CD4-positive, alpha-beta T cell treated with Interleukin-15 for 1 hour (primary cell): Measurements from ENCODE around the gene PCDHB15.

Experiments
- DNase-seq: peaks from one replicate; pipeline ENCODE4 v3.0.0-alpha.2; 2020

PCDHB15 gene

DNA sequence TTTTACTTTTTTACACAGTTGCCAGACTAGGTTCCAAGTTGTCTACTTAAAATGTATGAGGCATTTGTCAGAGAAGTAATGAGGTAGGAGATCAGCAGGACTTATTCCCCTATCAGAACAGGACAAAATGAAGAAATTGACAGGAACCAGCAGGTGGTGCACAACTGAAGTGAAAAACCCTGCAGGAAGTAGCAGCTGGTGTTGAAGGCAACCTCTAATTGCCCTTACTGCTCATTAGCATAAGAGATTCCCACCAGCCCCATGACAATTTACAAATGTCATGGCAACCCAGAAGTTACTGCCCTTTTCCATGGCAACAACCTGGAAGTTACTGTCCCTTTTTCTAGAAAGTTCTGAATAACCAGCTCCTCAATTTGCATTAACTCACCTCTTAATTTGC, 5.4 kb downstream of the PCDHB15 start:
- DNase-seq, result no peak

DNA sequence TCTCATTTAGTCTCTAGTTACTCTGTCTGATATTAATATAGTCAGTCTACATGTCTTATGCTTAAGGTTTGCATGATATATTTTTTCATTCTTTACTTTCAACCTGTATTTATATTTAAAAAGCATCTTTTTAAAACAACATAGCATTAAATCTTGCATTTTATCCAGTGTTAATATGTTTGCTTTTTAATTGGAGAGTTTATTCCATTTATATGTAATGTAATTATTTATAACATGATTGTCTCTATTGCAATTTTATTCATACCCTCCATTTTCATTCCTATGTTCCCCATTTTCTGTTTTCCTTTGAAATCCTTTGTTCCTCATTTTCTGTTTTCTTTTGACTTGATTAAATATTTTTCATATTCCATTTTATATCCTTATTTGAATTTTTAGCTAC, 13.3 kb downstream of the PCDHB15 start:
- DNase-seq, result no peak

- DNase-seq, result no peak
These were observed 13.8 kb downstream of the PCDHB15 start for GRCh38 chr5:141258948-141259347.

DNA sequence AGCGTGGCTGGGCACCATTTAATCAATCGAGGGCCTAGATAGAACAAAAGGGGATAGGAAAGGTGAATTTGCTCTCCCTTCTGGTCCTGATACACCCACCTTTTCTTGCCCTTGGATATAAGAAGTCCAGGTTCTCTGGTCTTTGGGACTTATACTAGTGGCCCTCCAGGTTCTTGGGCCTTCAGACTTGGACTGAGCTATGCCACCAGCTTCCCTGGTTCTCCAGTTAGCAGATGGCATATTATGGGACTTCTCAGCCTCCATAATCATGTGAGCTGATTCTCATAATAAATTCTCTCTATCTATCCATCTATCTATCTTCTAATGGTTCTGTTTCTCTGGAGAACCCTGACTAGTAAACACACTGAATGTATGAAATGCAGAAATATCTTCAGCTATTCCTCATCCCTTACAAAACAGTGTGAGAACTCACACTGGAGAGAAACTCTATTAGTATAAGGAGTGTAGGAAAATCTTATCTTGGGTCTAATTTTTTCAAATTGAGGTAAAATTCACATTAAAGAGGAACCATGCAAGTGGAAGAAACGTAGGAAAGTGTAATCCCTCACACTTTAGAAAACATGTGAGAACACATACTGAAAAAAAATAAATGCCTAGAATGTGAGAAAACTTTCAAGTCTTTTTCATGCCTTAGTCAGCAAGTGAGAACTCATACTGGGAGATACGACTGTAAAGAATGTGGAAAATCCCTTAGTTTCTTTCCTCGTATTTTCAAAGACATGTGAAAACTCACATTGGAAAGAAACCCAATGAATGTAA, 15.5 kb downstream of the PCDHB15 start:
- no peak for DNase-seq

DNA sequence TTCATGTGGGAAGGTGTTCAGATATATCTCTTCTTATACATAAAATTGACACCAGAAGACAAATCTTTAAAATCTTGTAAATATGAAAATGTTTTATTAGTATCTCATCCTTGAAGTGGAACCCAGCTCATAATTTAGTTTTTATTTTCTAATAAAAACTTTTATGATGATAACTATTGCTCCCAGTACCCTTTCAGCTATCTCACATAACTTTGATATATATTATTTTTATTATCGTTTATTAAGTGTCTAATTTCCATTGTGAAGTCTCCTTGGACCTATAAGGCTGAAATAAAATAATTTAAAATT, 16.0 kb downstream of the PCDHB15 start:
- no peak for DNase-seq

GRCh38 chr5:141269195-141269594, 24.0 kb downstream of the PCDHB15 start:
- no peak for DNase-seq

GRCh38 chr5:141272906-141273305, 27.7 kb downstream of the PCDHB15 start:
- no peak for DNase-seq

- no peak for DNase-seq
These were observed 53.2 kb downstream of the PCDHB15 start for GRCh38 chr5:141298376-141298775.
